BJ (cell line): ENCODE measurements around the gene SLC22A23. TPM values are rescaled to one million over a fixed set of nuclear protein-coding genes. Genes with fewer than 3 reads are reported as not detected.

Source experiments
- CTCF ChIA-PET: fragments of 350-600 bp; formaldehyde crosslinking; extraction: SDS; loops from one replicate; lab custom pipeline; 2021; ENCODE audit warnings: antibody characterized with exemption, inconsistent platforms; lab: Yijun Ruan, JAX
- POLR2A ChIA-PET: fragments of 300-600 bp; sonication (Branson Sonifier 250); formaldehyde crosslinking; extraction: SDS; loops from one replicate; lab custom pipeline; 2021; ENCODE audit warnings: antibody characterized with exemption; lab: Charles Lee
- DNase-seq: peaks from one replicate; pipeline ENCODE4 v3.0.0-alpha.2; 2011; ENCODE audit warnings: low read depth
- H3K27me3 ChIP-seq: 2 replicates; pipeline ENCODE4 v1.6.0; 2011; ENCODE audit warnings: low read length; ENCODE audit not compliant: control insufficient read depth, insufficient read depth
- H3K36me3 ChIP-seq: 2 replicates; pipeline ENCODE4 v1.5.1; 2011; ENCODE audit warnings: low read length; ENCODE audit not compliant: control insufficient read depth, insufficient read depth
- H3K4me3 ChIP-seq: 2 replicates; pipeline ENCODE4 v1.5.1; 2011; ENCODE audit warnings: low read depth, mild to moderate bottlenecking, control low read depth, low read length
- CTCF ChIP-seq: IDR thresholded peaks from 2 replicates; pipeline ENCODE4 v1.5.1; 2011; ENCODE audit warnings: low read depth, mild to moderate bottlenecking, control low read depth, inconsistent platforms, low read length, moderate library complexity; ENCODE audit not compliant: insufficient read depth
- polyA plus RNA-seq: library from polyadenylated mRNA; depleted of rRNA; stranded (reverse); fragments of >200 nt; gene quantifications from 2 replicates; pipeline ENCODE4 v1.2.3, GENCODE V29; 2011

SLC22A23 gene
- polyA plus RNA-seq, 1 experiment = 0.44 TPM

GRCh38 chr6:3422435-3423070 lies 34.3 kb downstream of the SLC22A23 start:
- ChIA-PET POLR2A (interaction anchor here (0.7 kb wide), 1 partner anchor 425 kb away, joined by 3 read pairs; no protein-coding TSS in a partner anchor), CTCF (interaction anchor here (0.6 to 3.9 kb wide), 5 partner anchors 9 to 316 kb away, joined by 3 to 29 read pairs (median 4); no protein-coding TSS in a partner anchor)
- TF ChIP-seq CTCF = no peak
- Histone ChIP-seq H3K36me3 (no peaks in the 10 kb centered on the region), H3K4me3 (no peak overlapping the region), H3K27me3 (peaks cover 6% of the 10 kb centered on the region)
- no peak for DNase-seq

GRCh38 chr6:3421791-3422434 lies 34.9 kb downstream of the SLC22A23 start:
- Histone ChIP-seq H3K36me3 (no peaks in the 10 kb centered on the region), H3K4me3 (no peak overlapping the region), H3K27me3 (peaks cover 6% of the 10 kb centered on the region)
- POLR2A ChIA-PET = interaction anchor here (0.7 kb wide), 1 partner anchor 426 kb away, joined by 3 read pairs; no protein-coding TSS in a partner anchor
- no peak for TF ChIP-seq CTCF
- CTCF ChIA-PET = interaction anchor here (1.2 to 3.9 kb wide), 2 partner anchors 10 to 11 kb away, joined by 3 to 29 read pairs; no protein-coding TSS in a partner anchor
- no peak for DNase-seq

- peaks cover 4% of the 10 kb centered on the region for H3K27me3 ChIP-seq
- POLR2A ChIA-PET = no interaction called here
- H3K4me3 ChIP-seq = no peak overlapping the region
- no peak for DNase-seq
- no peak for TF ChIP-seq CTCF
- H3K36me3 ChIP-seq = no peaks in the 10 kb centered on the region
- CTCF ChIA-PET = interaction anchor here (1.2 to 3.9 kb wide), 2 partner anchors 10 to 11 kb away, joined by 3 to 29 read pairs; no protein-coding TSS in a partner anchor
Observed at GRCh38 chr6:3421143-3421542, 35.7 kb downstream of the SLC22A23 start.

- TF ChIP-seq CTCF = no peak
- DNase-seq = no peak
Observed at GRCh38 chr6:3419624-3420272, 37.1 kb downstream of the SLC22A23 start.

GRCh38 chr6:3418496-3419060 lies 38.3 kb downstream of the SLC22A23 start:
- Histone ChIP-seq H3K27me3 (no peaks in the 10 kb centered on the region), H3K4me3 (no peak overlapping the region), H3K36me3 (no peaks in the 10 kb centered on the region)
- POLR2A ChIA-PET = no interaction called here
- DNase-seq = no peak
- no peak for TF ChIP-seq CTCF
- CTCF ChIA-PET = interaction anchor here (0.8 kb wide), 1 partner anchor 295 kb away, joined by 3 read pairs; no protein-coding TSS in a partner anchor

More at GRCh38 chr6:3419624-3420272, 37.1 kb downstream of the SLC22A23 start:
- CTCF ChIA-PET = interaction anchor here (3.9 kb wide), 1 partner anchor 9 kb away, joined by 29 read pairs; no protein-coding TSS in a partner anchor
- no peaks in the 10 kb centered on the region for H3K36me3 ChIP-seq
- POLR2A ChIA-PET = interaction anchor here (0.9 kb wide), 1 partner anchor 20 kb away, joined by 6 read pairs; no protein-coding TSS in a partner anchor
- no peak overlapping the region for H3K4me3 ChIP-seq
- peaks cover 4% of the 10 kb centered on the region for H3K27me3 ChIP-seq
